Sigmoid colon (tissue), 7 donors: ENCODE data around the gene CNIH3. TPM values are rescaled to one million over a fixed set of nuclear protein-coding genes. Genes with fewer than 3 reads are reported as not detected.

Source experiments
- DNase-seq: peaks from one replicate; pipeline ENCODE4 v3.0.0-alpha.2; 2019
- H3K27ac ChIP-seq, 4 donors: fragments of 200-600 bp; sonication (generic); one replicate each; pipeline ENCODE4 v1.5.1; 2016 to 2019; ENCODE audit warnings: mild to moderate bottlenecking in 1 of 4
- H3K27me3 ChIP-seq, 3 donors: fragments of 200-600 bp; sonication (generic); one replicate each; pipeline ENCODE4 v1.5.1; 2019; ENCODE audit warnings: mild to moderate bottlenecking in 1 of 3
- H3K36me3 ChIP-seq, 4 donors: fragments of 200-600 bp; sonication (generic); one replicate each; pipeline ENCODE4 v1.5.1; 2016 to 2019
- H3K4me1 ChIP-seq, 4 donors: fragments of 200-600 bp; sonication (generic); one replicate each; pipeline ENCODE4 v1.5.1; 2017 to 2019
- H3K4me3 ChIP-seq, 4 donors: fragments of 200-600 bp; sonication (generic); one replicate each; pipeline ENCODE4 v1.5.1; 2017 to 2019; ENCODE audit warnings: mild to moderate bottlenecking in 2 of 4, moderate library complexity in 1 of 4
- H3K9me3 ChIP-seq, 4 donors: fragments of 200-600 bp in 3 of 4; sonication (generic) in 3 of 4; one replicate each; pipeline versions ENCODE4 v1.5.1 to v1.6.1; 2013 to 2019
- EP300 ChIP-seq, 4 donors: sonication (generic); formaldehyde crosslinking; IDR thresholded peaks; one replicate each; pipeline ENCODE4 v1.6.1; 2017; ENCODE audit warnings: antibody characterized with exemption in 4 of 4
- POLR2A ChIP-seq, 2 donors: fragments of 450-650 bp; IDR thresholded peaks; one replicate each; pipeline ENCODE4 v1.6.1; 2016; ENCODE audit warnings: antibody characterized with exemption in 2 of 2, mild to moderate bottlenecking in 2 of 2, moderate library complexity in 2 of 2
- POLR2AphosphoS5 ChIP-seq, 4 donors: sonication (generic); formaldehyde crosslinking; IDR thresholded peaks; one replicate each; pipeline ENCODE4 v1.6.1; 2017; ENCODE audit warnings: antibody characterized with exemption in 4 of 4
- WGBS, 2 donors: extraction: QIAGEN DNeasy Blood & Tissue Kit; methylation state at CpG; one replicate each; pipeline ENCODE4 v1.1.7; 2013; 5-methylcytosine and 5-hydroxymethylcytosine counted together
- intact Hi-C: fragments of 100-400 bp; cut with DNase I; formaldehyde crosslinking; loops from one replicate; pipeline ENCODE4 v1.15.1; 2023
- polyA plus RNA-seq, 3 donors: library from polyadenylated mRNA; stranded (reverse); fragments of 200-250 nt; gene quantifications; one replicate each; pipeline ENCODE4 v1.2.3, GENCODE V29; 2013
- total RNA-seq, 4 donors: library from RNA; depleted of rRNA; stranded (reverse); fragments of >200 nt; gene quantifications; one replicate each; pipeline ENCODE4 v1.1.0, GENCODE V29; 2016
- TF ChIP-seq, protein P1 (sequence below), 4 experiments: fragments of 450-650 bp in 3 of 4; fragments of 200-600 bp in 1 of 4; IDR thresholded peaks; one replicate each; pipeline ENCODE4 v1.5.1; 2016 to 2019; ENCODE audit warnings: antibody characterized with exemption in 4 of 4, mild to moderate bottlenecking in 3 of 4, moderate library complexity in 2 of 4
- donor health status: healthy with polysubstance abuse.
- donor health status: Bipolar disorder and iron deficiency.
- donor health status: healthy.

The CNIH3 gene
- total and polyA plus RNA-seq, 7 donors: 0.60 to 2.8 (median 1.4) TPM

DNA sequence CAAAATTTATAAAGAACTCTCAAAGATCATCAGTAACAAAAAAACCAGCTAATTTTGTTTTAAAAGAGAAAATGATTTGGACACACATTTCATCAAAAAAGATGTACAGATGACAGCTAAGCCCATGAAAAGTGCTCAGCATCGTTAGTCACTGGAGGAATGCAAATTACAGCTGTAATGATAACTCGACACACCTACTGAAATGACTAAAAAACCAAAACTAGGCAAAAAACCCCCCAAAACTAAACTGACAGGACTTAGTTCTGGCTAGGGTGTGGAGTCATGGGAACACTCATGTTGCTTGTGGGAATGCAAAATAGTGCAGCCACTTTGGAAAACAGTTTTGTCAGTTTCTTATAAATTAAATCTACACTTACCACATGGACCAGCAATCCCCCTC, 59.5 kb downstream of the CNIH3 start:
- DNase-seq: no peak
- TF ChIP-seq POLR2AphosphoS5 (IDR thresholded peaks at IDR 0.05) (no peak), POLR2A (IDR thresholded peaks at IDR 0.05) (no peak), EP300 (IDR thresholded peaks at IDR 0.05) (no peak)
- TF ChIP-seq, protein P1, sequence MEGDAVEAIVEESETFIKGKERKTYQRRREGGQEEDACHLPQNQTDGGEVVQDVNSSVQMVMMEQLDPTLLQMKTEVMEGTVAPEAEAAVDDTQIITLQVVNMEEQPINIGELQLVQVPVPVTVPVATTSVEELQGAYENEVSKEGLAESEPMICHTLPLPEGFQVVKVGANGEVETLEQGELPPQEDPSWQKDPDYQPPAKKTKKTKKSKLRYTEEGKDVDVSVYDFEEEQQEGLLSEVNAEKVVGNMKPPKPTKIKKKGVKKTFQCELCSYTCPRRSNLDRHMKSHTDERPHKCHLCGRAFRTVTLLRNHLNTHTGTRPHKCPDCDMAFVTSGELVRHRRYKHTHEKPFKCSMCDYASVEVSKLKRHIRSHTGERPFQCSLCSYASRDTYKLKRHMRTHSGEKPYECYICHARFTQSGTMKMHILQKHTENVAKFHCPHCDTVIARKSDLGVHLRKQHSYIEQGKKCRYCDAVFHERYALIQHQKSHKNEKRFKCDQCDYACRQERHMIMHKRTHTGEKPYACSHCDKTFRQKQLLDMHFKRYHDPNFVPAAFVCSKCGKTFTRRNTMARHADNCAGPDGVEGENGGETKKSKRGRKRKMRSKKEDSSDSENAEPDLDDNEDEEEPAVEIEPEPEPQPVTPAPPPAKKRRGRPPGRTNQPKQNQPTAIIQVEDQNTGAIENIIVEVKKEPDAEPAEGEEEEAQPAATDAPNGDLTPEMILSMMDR (IDR thresholded peaks at IDR 0.05): no peak
- intact Hi-C loops: no loop called here
- 58 to 83% methylated on average over 2 of the region's 2 CpGs for WGBS, 2 donors
- H3K27me3 ChIP-seq: no peaks in the 10 kb centered on the region
- H3K4me1 ChIP-seq: no peaks in the 10 kb centered on the region
- no peak overlapping the region for H3K4me3 ChIP-seq
- no peaks in the 10 kb centered on the region for H3K9me3 ChIP-seq
- no peaks in the 10 kb centered on the region for H3K36me3 ChIP-seq
- no peak overlapping the region for H3K27ac ChIP-seq

DNA sequence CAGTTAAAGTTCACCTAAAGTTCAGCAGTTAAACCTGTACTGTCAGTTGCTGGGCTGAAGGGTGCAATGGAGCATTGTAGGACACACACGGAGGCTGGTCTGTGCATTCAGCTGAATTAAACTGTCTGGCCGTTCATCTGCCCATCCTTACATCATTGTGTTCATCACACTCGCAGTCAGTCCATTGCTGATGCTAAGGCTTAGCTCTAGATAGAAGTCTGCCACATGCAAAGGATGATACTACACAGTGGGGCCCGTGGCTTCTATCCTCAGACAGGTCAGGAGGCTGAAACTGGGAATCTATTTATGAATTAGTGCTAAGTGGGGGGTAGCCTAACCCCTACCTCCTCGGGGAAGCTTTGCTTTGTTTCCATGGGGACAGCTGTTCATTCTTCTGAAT, 60.4 kb downstream of the CNIH3 start:
- Histone ChIP-seq H3K36me3 (no peaks in the 10 kb centered on the region), H3K4me3 (no peak overlapping the region), H3K27me3 (no peaks in the 10 kb centered on the region), H3K27ac (no peak overlapping the region), H3K9me3 (no peaks in the 10 kb centered on the region), H3K4me1 (no peaks in the 10 kb centered on the region)
- 57 to 68% methylated on average over 5 of the region's 5 CpGs for WGBS, 2 donors
- no peak for TF ChIP-seq POLR2A (IDR thresholded peaks at IDR 0.05)
- TF ChIP-seq, protein P1 (IDR thresholded peaks at IDR 0.05): no peak
- no peak for TF ChIP-seq POLR2AphosphoS5 (IDR thresholded peaks at IDR 0.05)
- TF ChIP-seq EP300 (IDR thresholded peaks at IDR 0.05): no peak
- intact Hi-C loops: no loop called here
- no peak for DNase-seq

DNA sequence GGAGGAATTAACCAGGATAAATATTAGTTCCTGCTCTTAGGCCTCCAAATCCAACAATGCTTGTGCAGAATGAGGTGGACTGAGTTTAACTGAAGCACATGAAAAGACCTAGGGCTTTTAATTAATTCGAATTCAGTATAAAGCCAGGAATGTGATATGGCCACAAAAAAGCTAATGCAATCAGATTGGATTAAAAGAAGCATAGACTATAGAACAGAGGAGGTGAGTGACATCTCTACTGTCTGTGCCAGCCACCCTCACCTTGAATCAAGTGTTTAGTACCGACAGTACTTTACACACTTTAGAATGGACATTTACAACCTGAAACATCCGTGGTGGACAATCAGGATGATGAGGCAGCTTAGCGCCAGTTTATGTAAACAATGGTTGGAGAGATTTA, 62.1 kb downstream of the CNIH3 start:
- TF ChIP-seq, protein P1 (IDR thresholded peaks at IDR 0.05): no peak
- TF ChIP-seq POLR2AphosphoS5 (IDR thresholded peaks at IDR 0.05) (no peak), EP300 (IDR thresholded peaks at IDR 0.05) (no peak), POLR2A (IDR thresholded peaks at IDR 0.05) (no peak)
- Histone ChIP-seq H3K36me3 (no peaks in the 10 kb centered on the region), H3K27me3 (no peaks in the 10 kb centered on the region), H3K4me1 (no peaks in the 10 kb centered on the region), H3K9me3 (no peaks in the 10 kb centered on the region), H3K27ac (no peak overlapping the region), H3K4me3 (no peak overlapping the region)
- intact Hi-C loops: no loop called here
- WGBS, 2 donors: 65 to 85% methylated on average over 4 of the region's 4 CpGs
- DNase-seq: no peak

DNA sequence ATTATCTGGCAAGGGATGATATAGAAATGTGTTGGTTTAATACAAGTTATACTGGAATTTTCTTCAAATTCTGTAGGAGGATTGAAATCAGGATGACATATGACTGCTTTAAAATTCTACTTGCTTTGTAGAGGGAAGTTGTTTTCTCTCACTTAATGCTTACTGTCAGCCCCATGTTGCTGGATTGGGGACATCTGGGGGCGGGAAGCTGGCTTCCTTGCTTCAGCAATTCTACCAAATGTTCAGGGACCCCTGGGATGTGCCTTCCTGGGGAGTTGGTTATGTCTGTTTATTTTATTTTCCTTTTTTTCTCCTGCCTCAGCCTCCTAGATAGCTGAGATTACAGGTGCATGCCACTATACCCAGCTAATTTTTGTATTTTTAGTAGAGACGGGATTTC, 63.5 kb downstream of the CNIH3 start:
- no peak for TF ChIP-seq POLR2AphosphoS5 (IDR thresholded peaks at IDR 0.05)
- no peak for TF ChIP-seq POLR2A (IDR thresholded peaks at IDR 0.05)
- TF ChIP-seq, protein P1 (IDR thresholded peaks at IDR 0.05): no peak
- no peak for TF ChIP-seq EP300 (IDR thresholded peaks at IDR 0.05)
- no peak for DNase-seq

DNA sequence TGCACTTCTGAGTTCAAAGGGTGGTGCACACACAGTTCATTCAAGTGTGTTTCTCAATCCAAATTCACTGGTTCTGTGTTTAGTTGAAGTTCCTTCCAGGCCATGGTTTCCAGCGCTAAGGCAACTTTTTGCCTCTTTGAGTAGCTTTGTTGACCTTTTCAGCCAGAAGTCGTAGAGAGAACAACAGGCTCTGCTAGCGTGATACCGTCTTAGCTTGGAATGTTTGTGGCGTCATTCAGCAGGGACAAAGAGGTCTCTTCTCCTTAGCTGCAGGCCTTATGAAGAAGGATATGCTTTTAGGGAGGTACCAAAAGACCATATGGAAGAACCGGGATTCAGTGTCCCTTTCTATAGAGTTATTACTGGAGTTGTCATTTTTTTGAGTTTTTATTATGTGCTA, 65.7 kb downstream of the CNIH3 start:
- Histone ChIP-seq H3K36me3 (no peaks in the 10 kb centered on the region), H3K27me3 (no peaks in the 10 kb centered on the region), H3K9me3 (no peaks in the 10 kb centered on the region), H3K27ac (no peak overlapping the region), H3K4me3 (no peak overlapping the region), H3K4me1 (no peaks in the 10 kb centered on the region)
- no peak for DNase-seq
- 88 to 89% methylated on average over 6 of the region's 6 CpGs for WGBS, 2 donors
- TF ChIP-seq POLR2A (IDR thresholded peaks at IDR 0.05): no peak
- no peak for TF ChIP-seq EP300 (IDR thresholded peaks at IDR 0.05)
- TF ChIP-seq, protein P1 (IDR thresholded peaks at IDR 0.05): no peak
- no peak for TF ChIP-seq POLR2AphosphoS5 (IDR thresholded peaks at IDR 0.05)
- intact Hi-C loops: no loop called here

More for the DNA sequence above, 63.5 kb downstream of the CNIH3 start:
- Histone ChIP-seq H3K36me3 (no peaks in the 10 kb centered on the region), H3K27me3 (no peaks in the 10 kb centered on the region), H3K4me1 (no peaks in the 10 kb centered on the region), H3K9me3 (no peaks in the 10 kb centered on the region), H3K27ac (no peak overlapping the region), H3K4me3 (no peak overlapping the region)
- 91 to 93% methylated on average over 2 of the region's 2 CpGs for WGBS, 2 donors
- intact Hi-C loops: no loop called here
